Medulla oblongata (tissue), 1 donor: ENCODE results near the gene CCNY.
"Not testable (repeated sequence)": the region's sequence is repeated elsewhere in the genome, so short reads cannot be mapped to it uniquely, and the experiment has no call there.

ENCODE experiments used
- DNase-seq: peaks from one replicate; pipeline ENCODE4 v3.0.0-alpha.2; 2015; ENCODE audit errors: extremely low spot score

The CCNY gene

GRCh38 chr10:35334297-35334696 is 2.0 kb upstream of the CCNY start:
- DNase-seq = no peak

- DNase-seq = no peak
Measured at GRCh38 chr10:35335133-35336083, 901 bp upstream of the CCNY start.

- DNase-seq = no peak
Measured at GRCh38 chr10:35336921-35337823, 863 bp downstream of the CCNY start.

- DNase-seq = no peak
Measured at GRCh38 chr10:35339942-35340341, 3.6 kb downstream of the CCNY start.

- DNase-seq = no peak
Measured at GRCh38 chr10:35340975-35341374, 4.7 kb downstream of the CCNY start.

GRCh38 chr10:35341521-35341920 is 5.2 kb downstream of the CCNY start:
- no peak for DNase-seq

GRCh38 chr10:35342183-35342753 is 6.0 kb downstream of the CCNY start:
- DNase-seq = no peak

- DNase-seq = no peak
Measured at GRCh38 chr10:35343739-35344138, 7.4 kb downstream of the CCNY start.

- no peak for DNase-seq
Measured at GRCh38 chr10:35345383-35345742, 9.1 kb downstream of the CCNY start.

GRCh38 chr10:35346248-35346647 is 9.9 kb downstream of the CCNY start:
- no peak for DNase-seq

- DNase-seq = peak; percentile 87
Measured at GRCh38 chr10:35347121-35347562, 10.8 kb downstream of the CCNY start.

- no peak for DNase-seq
Measured at GRCh38 chr10:35347899-35348608, 11.7 kb downstream of the CCNY start.

- no peak for DNase-seq
Measured at GRCh38 chr10:35348609-35349388, 12.5 kb downstream of the CCNY start.

- DNase-seq = no peak
Measured at GRCh38 chr10:35349389-35349915, 13.1 kb downstream of the CCNY start.

GRCh38 chr10:35351021-35351420 is 14.7 kb downstream of the CCNY start:
- no peak for DNase-seq

- no peak for DNase-seq
Measured at GRCh38 chr10:35352097-35352496, 15.8 kb downstream of the CCNY start.

GRCh38 chr10:35352512-35352911 is 16.2 kb downstream of the CCNY start:
- no peak for DNase-seq

- no peak for DNase-seq
Measured at GRCh38 chr10:35353395-35353794, 17.1 kb downstream of the CCNY start.

GRCh38 chr10:35353805-35354204 is 17.5 kb downstream of the CCNY start:
- no peak for DNase-seq

GRCh38 chr10:35354257-35354656 is 17.9 kb downstream of the CCNY start:
- not testable (repeated sequence) for DNase-seq
